HG03097 (cell line): Measurements from ENCODE around the gene PRM1.

Experiments used
- ATAC-seq: cut with Tn5 transposase; IDR thresholded peaks from one replicate; pipeline ENCODE4 v1.9.1; 2021; ENCODE audit not compliant: unreplicated experiment, low FRiP score

The PRM1 gene, protein sequence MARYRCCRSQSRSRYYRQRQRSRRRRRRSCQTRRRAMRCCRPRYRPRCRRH

GRCh38 chr16:11280616-11281522 is at the start of gene PRM1:
PRM1 (minus strand) TSS chr16:11281330; CDS start chr16:11281238, 92 bp downstream.
- no peak for ATAC-seq

DNA sequence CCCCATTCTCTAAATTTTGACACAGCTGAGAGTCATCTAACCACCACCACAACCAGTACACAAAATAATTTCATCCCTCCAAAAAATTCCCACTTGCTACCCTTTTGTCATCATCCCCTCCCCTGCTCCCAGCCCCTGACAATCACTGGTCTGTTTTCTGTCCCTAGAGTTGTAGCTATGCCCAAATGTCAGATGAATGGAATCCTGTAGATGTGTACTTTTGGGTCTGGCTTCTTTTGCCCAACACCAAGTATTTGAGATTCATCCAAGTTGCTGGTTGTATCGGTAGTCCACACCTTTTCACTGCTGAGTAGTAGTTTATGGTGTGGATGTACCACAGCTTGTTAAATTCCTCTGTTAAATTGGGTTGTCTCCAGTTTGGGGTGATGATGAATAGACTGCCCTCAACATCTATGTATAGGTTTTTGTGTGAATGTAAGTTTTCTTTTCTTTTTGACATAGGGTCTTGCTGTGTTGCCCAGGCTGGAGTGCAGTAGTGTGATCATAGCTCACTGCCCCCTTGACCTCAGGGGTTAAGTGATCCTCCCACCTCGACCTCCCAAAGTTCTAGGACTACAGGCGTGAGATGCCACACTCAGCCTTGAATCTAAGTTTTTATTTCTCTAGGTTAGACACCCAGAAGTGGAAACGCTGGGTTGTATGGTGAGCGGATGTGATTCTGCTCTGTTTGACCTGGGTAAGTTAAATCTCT is 49.6 kb upstream of the PRM1 start:
- ATAC-seq = no peak

GRCh38 chr16:11329891-11330290 is 48.8 kb upstream of the PRM1 start:
- ATAC-seq = no peak

DNA sequence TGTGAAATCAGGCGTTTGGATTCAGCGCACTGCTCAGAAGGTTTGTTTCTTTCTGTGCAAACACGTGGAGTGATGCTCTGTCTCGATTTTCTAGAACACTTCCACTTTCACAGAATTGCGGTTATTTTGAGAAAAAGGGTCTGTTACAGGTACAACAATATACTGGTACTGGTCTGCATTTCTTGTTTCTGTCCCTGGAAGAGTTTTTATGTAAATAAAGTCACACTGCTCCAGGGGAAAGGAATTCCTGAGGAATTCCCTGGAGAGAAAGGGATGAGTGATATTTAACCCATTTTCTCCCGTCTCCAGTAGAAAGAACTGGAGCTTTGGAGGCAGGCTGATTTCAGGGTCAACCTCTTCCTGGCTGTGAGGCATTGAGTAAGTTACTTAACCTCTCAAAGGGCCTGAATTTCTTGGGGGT is 48.0 kb upstream of the PRM1 start:
- peak; percentile 34 for ATAC-seq

DNA sequence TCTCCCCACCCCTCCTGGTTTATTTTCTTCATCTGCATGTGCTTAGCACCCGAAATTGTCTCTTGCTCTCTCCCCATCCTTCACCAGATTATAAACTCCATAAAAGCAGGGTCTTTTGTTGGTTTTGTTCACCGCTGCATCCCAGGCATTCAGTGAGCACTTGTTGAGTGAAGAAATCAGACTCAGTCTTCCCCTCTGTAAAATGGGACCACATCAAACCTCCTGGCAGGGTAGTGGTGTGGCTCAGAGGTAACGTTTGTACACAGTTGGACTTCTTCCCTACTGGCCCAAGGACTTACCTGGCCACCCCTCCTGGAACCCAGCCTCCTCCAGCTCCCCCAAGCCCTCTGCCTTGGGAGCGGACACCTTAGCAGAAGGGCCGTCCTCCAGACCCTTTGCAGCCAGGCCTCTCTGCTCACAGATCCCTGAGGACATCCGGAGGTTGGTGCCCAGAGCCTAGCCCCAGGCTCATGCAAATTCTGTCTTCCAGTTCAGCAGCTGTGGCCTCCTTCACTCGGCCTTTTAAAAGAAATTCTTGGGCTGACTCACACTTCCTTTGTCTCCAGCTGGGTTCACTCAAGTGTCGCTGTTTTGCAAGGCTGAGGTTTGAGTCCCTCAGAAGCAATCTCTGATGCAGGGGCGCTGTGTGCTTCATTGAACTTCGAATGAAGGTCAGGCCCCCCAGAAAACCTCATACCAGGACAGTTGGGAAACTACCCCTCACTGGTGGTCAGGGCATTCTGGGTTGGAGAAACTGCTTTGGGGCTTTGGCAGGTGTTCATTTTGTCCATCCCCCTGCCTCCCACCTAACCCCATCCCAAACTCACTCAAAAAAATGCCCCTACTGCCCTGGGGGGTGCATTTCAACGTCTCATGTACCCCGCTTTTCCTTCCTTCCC is 47.3 kb upstream of the PRM1 start:
- ATAC-seq = peak; percentile 65

DNA sequence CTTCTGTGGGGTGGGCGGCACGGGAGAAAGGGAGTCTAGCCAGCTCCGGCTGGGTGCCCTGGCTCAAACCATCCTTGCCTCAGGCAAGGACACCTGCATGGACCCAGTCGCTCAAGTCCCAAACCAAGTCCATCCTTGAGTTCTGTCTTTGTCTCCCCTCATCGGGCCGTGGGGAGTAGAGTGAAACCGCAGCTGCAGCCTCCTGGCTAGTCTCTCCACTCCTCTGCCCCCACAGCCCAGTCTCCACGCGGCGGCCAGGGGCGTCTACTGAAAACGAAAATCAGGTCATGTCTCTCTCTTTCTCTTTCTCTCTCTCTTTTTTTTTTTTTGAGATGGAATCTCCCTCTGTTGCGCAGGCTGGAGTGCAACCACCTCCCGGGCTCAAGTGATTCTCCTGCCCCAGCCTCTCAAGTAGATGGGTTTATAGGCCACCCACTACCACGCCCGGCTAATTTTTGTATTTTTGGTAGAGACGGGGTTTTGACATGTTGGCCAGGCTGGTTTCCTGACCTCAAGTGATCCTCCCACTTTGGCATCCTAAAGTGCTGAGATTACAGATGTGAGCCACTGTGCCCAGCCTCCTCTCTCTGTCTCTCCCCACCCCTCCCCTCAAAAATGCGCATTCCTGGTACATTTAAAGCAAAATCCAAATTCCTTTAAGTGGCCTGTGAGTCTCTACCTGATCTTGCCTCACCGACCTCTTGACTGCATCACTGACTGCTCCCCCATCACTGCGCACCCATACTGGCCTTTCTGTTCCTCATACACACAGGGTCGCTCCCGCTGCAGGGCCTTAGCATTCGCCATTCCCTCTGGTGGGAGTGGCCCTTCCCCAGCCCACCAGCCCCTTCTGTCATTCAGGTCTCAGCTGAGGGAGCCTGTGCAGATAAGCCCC is 46.4 kb upstream of the PRM1 start:
- peak; percentile 30 for ATAC-seq

DNA sequence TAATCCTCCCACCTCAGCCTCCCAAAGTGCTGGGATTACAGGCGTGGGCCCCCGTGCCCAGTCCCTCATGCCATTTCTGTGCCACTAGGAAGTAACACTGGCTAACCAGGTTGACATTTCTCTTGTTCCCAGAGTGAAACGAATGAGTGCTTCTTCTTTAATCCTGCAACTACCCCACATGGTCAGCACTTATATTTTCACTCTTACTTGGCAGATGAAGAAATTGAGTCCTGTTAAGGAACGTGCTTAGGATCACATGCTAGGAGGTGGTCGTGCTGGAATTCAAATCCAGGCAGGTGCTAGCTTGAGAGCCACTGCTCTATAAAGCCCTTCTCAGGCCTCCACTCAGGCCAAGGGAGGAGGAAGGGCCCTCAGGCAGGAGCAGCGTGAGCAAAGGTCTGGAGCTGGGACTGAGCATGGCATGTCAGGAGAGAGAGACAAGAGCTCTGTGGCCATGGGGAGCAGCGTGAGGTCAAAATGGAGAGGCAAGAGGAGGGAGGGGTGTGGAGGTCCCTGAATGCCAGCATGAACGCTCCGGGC is 45.7 kb upstream of the PRM1 start:
- no peak for ATAC-seq

DNA sequence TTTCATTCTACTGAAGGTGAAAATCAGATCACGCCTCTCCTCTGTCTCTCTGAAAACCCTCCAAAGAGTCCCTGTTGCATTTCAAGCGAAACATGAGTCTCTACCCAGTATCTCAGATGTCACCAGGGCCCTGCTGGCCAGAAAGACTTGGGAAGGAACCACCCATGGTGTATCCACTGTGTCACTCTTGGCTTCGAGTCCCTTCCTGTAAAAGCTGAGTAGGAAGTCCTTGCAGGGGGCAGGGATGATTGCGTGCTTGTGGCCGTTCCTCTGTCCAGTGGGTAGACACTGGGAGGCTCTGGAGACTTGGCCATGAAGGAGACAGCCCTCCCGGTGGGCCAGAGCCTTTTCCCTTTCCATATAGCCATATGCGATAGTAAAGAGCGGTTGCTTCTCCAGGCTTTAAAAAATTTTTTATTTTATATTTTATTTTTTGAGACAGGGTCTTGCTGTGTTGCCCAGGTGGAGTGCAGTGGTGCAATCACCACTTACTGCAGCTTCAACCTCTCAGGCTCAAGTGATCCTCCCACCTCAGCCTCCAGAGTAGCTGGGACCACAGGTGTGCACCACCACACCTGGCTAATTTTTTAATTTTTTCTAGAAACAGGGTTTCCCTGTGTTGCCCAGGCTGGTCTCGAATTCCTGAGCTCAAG is 45.1 kb upstream of the PRM1 start:
- ATAC-seq = no peak

DNA sequence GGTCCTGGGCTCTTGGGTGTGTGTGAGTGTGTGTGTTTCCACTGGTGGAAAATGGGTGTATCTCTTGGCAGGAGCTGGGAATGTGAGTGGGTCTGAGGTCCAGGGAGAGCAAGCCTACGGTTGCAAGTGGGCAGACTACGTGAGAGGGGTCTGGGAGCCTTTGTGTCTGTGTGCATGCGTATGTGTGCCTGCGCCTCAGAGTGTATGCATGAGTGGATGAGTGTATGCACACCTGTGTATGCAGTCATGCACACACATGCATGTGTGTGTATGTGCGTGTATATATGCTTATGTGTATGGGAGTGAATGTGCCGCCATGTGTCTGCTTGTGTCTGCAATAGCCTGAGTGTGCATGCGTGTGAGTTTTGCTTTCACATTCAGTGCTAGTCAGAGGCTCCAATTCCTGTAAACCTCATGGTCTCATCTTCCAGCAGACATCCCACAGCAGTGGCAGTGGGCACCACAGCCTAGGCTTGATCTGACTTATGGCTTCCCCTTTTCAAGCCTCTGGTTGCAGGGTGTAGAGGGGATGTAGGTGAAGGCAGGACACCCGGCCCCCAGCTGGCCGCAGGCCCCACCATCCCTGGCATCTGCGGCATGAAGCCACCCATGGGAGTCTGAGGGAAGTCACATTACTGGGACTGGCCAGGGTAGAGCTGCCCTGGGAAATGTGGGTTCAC is 44.4 kb upstream of the PRM1 start:
- no peak for ATAC-seq

DNA sequence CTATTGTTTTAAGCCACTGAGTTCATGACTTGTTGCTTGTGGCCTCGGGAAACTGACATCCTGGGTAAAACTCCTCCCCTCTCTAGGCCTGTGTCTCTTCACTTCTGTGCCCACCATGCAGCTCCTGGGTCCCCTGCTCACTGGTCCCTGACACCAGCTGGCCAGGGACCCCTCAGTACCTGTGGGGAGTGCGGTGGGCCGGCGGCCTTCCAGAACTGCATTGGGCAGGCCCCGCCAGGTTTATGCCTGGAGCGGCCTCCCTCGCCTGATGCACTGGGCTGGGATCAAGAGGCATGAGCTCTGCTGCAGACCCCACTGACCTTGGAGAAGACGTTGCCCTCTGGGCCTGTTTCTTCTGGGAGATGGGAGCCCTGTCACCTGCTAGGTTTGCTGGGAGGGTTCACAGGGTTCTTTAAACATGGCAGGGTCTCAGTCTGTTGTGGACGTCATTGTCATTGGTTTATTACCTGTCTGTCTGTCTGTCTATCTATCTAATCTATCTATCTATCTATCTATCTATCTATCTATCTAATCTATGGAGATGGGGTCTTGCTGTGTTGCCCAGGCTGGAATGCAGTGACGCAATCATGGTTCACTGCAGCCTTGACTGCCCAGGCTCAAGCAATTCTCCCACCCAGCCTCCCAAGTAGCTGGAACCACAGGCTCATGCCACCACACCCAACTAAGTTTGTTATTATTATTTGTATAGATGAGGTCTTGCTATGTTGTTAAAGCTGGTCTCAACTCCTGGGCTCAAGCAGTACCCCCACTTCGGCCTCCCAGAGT is 42.6 kb upstream of the PRM1 start:
- ATAC-seq = no peak

GRCh38 chr16:11322823-11323222 is 41.7 kb upstream of the PRM1 start:
- ATAC-seq = no peak

- no peak for ATAC-seq
Measured at GRCh38 chr16:11321662-11322061, 40.5 kb upstream of the PRM1 start.

GRCh38 chr16:11320170-11320569 is 39.0 kb upstream of the PRM1 start:
- ATAC-seq = no peak

GRCh38 chr16:11319529-11320146 is 38.5 kb upstream of the PRM1 start:
- ATAC-seq = no peak

- no peak for ATAC-seq
Measured at GRCh38 chr16:11318817-11319216, 37.7 kb upstream of the PRM1 start.

DNA sequence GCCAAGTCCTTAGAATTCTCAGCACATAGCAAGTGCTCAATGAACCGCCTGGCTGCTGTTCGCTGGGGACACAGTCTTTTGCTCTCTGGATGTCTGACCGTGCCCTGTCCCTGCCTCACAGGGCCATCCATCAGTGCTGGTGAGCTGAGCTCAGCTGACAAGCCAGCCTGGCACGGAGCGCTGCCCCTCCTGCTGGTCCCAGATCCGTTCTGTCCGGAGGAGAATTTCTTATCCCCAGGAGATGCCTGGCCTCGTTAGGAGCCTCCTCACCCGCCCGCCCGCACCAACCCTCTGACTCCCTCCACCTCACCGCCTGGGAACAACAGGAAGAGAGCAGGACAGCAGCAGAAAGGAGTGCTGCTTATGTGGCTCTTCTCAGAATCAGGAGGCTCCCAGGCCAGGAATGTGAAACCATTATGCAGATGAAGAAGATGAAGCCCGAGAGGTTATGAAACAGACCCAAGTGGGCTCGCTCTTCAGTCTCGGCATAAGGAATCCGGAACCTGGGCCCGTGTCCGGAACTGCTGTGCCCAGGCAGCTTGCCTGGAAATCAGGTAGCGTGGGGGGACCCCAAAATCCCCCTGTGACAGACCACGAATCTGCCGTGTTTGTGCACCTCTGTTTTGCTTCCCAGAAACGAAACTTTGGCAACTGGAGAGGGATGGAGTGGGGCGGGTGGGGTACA is 35.3 kb upstream of the PRM1 start:
- no peak for ATAC-seq

GRCh38 chr16:11315510-11315909 is 34.4 kb upstream of the PRM1 start:
- no peak for ATAC-seq
